Right forelimb (tissue), 1 donor: Measurements from ENCODE around the gene ADIPOQ.
"Not testable (repeated sequence)": the region's sequence is repeated elsewhere in the genome, so short reads cannot be mapped to it uniquely, and the experiment has no call there.

Experiments
- DNase-seq: peaks from one replicate; pipeline ENCODE4 v3.0.0-alpha.2; 2018

Gene ADIPOQ

DNA sequence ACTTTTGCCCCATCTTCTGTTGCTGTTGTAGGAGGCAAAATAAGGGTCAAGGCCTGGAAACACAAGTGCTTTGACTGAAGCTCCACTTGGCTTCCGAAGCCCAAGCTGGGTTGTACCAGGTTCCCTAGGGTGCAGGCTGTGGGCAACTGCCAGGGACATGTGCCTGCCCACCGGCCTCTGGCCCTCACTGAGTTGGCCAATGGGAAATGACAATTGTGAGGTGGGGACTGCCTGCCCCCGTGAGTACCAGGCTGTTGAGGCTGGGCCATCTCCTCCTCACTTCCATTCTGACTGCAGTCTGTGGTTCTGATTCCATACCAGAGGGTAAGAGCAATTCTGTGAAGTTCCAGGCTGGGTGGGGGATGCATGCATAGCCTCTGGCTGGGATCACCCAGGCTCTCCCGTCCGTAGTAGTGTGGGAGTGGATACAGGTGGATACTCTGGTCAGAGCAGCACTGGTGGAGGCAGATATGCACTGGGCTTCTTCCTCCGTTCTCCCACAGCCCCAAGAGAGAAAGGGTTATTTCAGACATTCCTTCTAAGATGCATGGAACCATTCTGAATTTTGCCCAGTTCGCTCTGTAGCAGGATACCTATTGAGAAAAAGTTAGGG, at the start of gene ADIPOQ:
Gene ADIPOQ, plus strand, starts transcription at position 285 of the 613 bp plus-strand sequence. CDS start 10,349 bp downstream, outside the sequence.
- no peak for DNase-seq

DNA sequence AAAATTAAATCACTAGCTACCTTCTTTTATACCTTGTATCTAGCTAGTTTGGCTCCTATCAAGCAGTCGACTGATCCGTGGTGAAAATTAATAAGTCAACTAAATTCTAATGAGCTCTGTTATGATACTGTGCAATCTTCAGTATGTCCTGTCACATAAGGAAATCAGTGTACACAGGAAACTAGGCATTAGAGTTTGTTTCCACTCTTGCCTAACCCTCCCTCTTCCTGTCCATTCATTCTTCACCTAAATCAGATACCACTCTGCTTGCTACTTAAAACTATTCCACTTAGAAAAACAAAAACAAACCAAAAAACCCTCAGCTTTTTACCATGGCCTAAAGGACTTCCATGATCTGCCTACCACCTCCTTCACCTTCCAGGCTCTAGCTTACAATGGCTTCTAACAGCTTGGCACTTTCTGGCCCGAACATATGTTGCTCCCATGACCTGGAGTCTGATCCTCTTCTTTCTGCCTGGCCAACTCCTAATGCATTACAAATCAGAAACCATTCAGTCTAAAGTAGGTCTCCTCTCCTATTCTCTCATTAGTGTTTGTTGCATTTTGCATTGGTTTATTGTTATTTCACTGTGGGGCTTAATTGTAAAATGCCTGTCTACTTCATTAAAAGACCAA, 44.2 kb upstream of the ADIPOQ start:
- DNase-seq: no peak

DNA sequence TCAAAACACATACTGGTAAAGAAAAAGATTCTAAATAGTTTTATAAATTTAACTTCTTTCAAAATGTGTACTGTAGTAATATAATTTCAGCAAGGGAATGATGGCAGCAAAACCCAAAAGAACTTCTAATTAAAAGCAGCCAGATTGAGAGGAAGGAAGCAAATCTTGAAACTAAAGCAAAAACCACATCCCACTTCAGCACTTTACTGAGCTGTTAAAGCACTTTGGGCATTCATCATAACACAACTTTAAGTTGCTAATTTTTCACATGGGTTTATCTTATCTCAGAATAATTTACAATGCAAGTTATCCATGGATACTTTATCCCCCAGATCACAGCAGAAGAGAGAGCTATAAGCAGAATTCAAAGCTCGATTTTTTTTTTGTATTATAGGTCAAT, 42.2 kb upstream of the ADIPOQ start:
- no peak for DNase-seq

DNA sequence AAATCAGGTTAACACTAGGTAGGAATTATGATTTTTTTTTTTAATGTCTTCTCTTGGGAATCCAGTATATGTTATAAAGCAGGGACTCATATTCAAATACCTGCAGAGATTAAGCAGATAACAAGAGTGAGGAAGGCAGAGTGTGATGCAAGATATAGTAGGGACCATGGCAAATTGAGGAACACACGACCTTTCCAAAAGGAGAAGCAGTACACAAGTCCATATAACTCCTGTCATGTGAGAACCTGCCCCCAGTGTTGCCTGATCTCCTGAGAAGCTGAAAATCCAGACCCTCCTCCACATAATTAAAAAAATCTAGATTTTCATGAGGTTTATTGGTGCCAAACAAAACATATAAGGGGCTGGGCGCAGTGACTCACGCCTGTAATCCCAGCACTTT, 39.8 kb upstream of the ADIPOQ start:
- DNase-seq: no peak

DNA sequence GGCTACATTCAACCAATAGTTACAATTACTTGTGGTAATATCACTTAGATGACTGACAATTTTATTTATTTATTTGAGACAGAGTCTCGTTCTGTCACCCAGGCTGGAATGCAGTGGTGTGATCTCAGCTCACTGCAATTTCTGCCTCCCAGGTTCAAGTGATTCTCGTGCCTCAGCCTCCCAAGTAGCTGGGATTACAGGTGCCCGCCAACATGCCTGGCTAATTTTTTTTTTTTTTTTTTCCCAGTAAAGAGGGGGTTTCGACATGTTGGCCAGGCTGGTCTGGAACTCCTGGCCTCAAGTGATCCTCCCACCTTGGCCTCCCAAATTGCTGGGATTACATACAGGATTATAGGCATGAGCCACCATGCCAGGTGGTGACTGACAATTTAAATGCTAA, 39.1 kb upstream of the ADIPOQ start:
- not testable (repeated sequence) for DNase-seq

DNA sequence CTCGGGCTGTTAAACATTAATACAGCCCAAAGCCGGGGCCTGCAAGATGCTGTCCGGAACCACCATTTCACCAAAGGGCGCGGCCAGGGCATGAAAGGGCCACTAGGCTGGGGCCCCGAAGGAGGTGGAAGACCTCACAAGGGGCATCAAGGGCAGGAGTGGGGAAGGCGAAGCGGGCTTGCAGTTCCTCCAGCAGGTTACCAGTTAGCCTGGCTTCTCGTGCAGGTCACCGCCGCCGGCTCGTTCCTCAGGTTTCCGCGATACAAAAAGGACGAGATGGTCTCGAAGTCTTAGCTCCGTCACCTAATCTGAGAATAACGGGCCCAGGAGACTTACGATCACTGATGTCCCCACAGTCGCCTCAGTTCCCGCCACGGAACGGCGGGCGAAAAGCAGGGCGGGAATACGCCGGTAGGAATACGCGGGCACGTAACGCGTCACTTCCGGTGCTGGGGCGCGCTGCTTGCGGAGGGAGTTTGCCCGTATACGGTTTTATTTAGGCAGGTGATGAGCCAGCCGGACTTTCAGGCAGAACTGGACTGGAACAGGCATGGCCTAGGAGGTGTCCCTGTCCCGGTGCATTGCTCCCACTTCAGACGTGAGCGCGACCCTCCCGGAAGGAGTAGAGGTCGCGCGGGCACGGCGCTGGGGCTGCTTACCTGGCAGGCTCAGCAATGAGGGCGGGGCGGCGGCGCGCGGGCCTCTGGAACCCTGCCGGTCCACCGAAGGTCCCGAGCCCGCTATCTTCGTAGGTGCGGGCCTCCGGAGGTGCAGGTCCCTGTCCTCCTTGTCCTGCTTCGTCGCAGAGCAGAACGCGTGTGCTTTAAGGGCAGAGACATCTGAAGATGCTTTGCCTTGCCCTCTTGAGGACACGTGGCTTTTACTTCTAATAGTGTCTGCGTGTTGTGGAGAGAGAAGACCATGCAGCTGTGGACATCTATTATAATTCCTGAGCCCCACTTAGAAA, 36.1 kb upstream of the ADIPOQ start, which contains the start of gene RFC4:
Gene RFC4, minus strand, starts transcription at position 394 of the 967 bp plus-strand sequence. CDS start 1,769 bp downstream, outside the sequence.
- DNase-seq: peak; percentile 92

DNA sequence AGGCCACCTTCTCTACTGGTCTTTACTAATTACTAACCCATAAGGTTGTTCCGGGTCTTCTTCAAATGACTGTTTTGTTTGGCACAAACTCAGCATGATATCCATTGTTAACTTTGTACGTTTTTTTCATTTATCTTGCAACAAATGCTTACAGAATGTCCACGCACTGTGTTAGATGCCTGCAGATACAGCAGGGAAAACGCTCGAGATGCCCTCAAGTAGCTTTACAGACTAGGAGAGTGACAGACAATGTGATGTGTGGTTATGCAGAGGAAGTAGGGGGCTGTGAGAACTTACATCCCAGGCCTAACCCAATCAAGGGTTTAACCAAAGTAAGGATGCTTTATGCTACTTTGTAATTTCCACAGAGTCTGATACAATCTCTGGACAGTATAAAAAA, 35.3 kb upstream of the ADIPOQ start:
- DNase-seq: no peak

DNA sequence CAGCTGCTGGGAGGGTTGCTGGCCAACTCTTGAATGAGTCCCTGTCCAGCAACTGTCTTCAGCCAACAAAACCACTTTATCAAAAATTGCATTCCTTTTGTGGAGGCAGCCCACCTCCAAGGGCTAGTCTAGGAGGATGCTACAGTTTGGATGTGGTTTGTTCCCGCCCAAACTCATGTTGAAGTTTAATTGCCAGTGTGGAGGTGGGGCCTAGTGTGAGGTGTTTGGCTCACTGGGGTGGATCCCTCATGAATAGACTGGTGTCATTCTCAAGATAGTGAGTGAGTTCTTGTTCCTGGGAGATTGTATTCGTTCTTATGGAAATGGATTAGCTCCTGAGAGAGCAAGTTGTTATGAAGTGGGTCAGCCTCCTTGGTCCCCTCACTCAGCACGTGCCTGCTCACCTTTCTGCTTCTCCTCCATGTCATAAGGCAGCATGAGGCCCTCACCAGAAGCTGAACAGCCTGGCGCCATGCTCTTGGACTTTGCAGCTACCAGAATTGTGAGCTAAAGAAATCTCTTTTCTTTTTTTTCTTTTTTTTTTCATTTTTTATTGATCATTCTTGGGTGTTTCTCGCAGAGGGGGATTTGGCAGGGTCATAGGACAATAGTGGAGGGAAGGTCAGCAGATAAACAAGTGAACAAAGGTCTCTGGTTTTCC, 32.0 kb upstream of the ADIPOQ start:
- DNase-seq: no peak

DNA sequence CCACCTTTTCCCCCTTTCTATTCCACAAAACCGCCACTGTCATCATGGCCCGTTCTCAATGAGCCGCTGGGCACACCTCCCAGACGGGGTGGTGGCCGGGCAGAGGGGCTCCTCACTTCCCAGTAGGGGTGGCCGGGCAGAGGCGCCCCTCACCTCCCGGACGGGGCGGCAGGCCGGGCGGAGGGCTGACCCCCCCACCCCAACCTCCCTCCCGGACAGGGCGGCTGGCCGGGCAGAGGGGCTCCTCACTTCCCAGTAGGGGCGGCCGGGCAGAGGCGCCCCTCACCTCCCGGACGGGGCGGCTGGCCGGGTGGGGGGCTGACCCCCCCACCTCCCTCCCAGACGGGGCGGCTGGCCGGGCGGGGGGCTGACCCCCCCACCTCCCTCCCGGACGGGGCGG, 31.2 kb upstream of the ADIPOQ start:
- DNase-seq: not testable (repeated sequence)

DNA sequence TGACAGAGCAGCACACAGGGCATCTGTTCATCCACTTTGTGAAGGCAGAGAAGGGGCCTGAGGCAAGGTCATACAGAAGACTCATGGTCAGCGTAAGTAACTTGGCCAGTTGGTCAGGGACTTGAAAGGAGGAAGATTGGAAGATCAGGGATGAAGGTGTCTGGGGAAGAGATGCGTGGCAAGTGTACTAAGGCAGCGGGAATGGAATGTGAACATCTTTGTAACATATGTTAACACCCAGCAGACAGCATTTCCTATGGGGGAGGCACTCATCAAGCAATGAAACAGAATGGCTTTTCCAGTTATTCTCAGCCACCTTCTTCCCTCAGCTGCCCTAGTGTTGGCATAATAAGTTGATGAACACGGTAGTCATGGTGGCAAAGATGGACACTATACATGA, 28.4 kb upstream of the ADIPOQ start:
- DNase-seq: no peak

DNA sequence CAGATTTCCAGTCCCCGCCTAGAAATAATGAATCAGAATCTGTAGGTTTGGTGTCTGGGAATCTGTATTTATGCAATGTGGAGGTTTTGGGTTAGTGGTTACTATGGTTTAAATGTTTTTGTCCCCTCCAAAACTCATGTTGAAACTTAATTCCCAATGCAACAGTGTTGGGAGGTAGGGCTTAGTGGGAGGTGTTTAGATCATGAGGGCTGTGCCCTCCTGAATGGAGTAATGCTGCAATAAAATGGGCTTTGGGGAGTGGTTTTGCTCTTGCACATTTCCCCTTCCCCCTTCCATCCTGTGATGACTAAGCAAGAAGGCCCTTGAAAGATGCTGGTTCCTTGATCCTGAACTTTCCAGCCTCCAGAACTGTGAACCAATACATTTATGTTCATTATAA, 27.1 kb upstream of the ADIPOQ start:
- DNase-seq: no peak

DNA sequence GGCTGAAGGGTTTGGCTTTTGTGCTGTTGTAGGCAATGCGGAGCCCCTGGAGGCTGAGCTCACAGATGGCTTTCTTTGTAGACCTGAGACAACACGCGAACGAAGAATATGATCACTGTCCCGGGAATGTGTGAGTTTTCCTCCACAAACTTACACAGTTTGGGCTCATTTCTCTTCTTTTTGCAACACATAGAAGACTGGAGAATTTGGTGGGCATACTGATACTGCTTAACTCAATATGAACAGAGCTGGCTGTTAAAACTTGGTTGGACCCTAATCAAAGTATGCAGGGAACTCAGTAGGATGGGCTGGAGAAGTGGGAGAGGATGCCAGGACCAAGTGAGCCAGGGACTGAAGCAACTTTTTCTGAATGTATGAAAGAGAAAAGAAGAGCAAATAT, 24.0 kb upstream of the ADIPOQ start:
- DNase-seq: no peak

DNA sequence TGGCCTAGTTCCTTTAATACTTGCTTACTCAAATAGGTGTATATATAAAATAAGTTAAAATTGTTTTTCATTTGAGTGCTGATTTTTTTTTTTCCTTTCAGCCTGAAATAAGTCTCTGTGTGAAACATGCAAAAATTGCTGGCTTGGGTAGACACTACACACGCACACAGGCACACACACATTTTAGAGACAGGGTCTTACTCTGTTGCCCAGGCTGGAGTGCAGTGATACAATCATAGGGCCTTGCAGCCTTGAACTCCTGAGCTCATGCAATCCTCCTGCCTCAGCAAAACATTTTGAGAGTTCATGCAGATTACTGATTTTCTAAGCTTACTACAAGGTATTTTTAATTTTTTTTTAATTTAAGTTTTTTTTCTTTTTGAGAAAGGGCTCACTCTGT, 23.6 kb upstream of the ADIPOQ start:
- DNase-seq: no peak

DNA sequence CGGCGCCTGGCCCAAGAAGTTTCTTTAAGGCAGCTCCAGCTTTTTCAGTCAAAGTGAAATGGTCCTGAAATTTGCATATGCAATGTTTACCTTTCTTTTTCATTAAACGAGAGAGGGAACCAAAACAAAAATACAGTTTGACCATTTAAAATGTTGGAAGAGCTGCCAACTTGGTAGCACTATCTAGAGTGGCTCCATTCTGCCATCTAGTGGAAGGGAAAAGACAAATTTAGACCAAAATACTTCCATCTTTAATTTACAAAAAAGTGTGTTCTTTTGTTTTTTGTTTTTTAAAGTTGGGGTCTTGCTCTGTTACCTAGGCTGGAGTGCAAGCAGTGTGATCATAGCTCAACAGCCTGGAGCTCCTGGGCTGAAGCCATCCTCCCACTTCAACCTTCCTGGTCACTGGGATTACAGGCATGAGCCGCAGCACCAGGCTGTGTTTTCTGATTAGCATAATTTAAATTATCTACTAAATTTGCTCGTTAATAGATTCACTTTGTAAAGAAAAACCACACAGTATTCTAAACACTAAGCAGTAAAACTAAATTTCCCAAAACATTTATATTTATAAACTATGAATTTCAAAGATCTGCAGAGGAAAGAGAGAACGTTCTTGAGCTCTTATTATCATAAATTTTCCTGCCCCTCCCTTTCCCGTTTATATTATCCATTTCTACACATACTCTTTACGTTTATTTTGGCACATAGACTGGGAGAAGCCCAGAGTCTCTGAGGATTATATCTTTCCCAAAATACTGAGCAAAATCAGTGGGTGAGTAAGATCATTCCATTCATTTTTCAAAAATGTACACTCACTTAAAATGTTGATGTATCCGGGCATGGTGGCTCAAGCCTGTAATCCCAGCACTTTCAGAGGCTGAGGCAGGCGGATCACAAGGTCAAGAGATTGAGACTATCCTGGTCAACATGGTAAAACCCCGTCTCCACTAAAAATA, 20.8 kb upstream of the ADIPOQ start:
- no peak for DNase-seq

DNA sequence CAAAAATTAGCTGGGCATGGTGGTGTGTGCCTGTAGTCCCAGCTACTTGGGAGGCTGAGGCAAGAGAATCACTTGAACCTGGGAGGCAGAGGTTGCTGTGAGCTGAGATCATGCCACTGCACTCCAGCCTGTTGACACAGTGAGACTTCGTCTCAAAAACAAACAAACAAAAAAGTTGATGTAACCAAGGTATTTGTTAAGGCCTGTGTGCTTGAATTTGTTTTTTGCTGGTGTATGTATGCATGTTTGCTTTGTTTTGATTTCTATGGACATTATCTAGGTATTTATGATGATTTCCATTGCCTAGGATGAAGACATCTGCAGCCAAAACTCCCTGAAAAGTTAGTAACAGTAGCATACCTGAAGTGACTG, 20.1 kb upstream of the ADIPOQ start:
- DNase-seq: not testable (repeated sequence)

DNA sequence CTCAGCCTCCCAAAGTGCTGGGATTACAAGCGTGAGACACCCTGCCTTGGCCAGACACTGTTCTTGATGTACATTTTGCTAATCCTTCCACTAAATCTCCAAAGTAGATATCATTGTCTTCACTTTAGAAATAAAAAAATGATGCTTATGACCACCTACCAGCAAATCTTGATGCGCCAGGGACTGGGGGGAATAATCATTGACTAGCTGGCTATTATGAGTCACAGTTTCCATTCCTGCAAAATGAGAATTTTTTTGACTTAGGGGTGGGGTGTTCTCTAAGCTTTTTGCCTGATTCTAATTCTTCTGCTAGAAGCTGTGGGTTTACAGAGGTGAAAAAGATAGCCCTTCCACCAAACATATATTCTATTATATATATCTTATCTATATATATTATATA, 19.1 kb upstream of the ADIPOQ start:
- DNase-seq: no peak

DNA sequence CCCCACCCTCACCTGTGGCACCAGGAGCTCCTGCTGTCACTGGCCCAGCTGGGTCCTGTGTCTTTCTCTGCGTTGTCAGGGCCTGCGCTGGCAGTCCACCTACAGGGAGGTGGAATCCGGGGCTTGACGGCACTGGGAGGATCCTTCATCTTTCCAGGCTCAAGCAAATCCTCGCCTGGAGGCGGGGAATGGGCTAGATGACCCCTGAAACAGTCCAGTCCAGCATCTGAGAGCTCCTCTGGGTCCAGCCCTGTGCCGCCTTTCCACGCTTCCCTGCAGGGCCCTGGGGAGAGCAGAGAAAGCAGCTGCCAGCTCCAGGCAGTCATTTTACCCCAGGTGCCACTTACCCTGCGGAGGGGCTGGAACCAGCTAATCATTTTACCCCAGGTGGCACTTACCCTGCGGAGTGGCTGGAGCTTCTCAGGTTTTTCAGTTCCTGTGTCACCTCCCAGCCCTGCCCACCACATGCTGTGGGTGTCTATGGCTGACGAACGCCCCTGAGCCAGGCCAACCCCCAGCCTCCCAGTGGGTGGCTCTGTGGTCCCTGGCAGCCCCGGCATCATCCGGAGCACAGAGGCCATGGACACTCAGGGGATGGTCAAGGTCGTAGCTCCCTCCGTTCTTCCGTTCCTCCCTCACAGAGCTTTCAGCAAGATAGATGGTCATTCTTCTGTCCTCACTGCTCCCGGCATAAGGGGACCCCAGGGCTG, 17.9 kb upstream of the ADIPOQ start:
- DNase-seq: no peak

DNA sequence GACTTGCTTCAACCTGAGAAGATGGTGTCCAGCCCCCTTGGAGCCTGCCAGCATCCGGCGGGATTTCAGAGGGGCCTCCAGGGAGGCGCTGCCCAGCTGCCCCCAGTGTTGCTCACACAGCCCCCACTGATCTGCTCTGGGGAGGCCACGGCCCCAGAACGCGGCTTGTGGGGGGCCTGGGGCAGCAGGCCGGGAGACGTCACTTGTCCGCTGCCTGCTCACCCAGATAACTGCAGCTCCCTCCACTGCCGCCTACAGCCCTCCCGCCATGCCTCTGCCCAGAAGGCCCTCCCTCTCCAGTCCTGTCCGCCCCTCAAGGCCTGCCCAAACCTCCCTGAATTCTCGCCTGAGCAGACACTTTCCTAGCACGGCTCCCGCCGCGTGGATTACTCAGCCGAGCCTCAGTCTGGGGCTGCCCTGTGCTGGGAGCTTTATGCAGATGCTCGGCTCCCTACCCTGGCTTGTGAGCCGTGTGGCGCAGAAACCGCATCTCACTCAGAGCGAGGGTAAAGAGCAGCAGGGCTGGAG, 17.2 kb upstream of the ADIPOQ start:
- no peak for DNase-seq

DNA sequence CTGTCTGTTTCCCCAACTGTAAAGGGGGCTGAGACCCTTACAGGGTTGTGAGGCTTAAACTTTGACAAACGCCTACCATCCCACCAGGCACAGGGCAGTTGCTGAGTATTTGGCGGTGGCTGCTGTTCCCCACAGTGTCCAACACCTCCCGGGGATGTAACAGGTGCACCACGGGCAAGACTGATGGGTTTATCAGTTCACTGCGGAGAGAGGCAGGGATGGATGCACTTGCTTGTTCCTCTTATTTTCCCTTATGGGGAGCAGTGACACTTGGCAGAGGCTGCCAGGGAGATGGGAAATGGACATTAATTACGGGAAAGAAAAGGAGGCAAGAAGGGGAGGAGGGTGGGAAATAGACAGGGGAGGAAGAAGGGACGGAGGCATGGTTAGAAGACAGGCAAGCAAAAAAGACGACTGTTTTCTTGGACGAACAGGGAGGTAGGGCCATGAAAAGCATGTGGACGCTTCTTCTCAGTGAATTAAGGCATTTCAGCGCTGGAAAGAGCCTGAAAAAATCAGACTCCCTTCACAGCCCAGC, 16.6 kb upstream of the ADIPOQ start:
- DNase-seq: no peak

DNA sequence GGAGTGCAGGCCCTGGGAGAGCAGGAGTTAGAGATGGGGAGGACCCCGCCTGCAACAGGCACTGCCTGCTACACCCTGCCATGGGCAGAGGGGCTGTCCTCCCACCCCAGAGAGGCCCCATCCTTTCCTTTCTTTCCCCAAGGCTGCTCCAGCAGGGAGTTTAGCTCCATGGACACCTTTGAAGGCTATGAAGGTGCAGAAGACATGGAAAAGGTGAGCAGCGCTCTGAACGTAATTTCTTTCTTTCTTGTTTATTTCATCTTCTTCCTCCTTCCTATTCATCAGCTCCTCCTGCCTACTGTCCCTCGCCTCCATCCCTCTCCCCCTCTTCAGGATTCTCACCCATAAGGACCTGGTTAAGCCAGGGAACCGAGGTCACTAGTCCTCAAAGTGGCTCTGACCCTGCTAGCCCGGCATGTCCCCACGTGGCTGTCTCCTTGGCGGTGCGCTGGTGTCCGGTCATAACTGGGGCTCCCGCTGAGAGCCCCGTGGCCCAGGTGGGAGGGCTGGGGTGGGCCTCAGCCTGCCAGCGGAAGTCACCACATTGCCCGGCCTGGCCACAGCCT, 16.0 kb upstream of the ADIPOQ start:
- no peak for DNase-seq
